Measurements from ENCODE around the gene SPPL3.

SPPL3 gene

GRCh38 chr12:120725659-120726509 is 178.3 kb downstream of the SPPL3 start, which contains the start of gene ACADS (continued):
- TF ChIP-seq PATZ1 (CRISPR knock-in tag; IDR thresholded peaks at IDR 0.05; ENCODE audit: borderline replicate concordance): no peak
- no peak for TF ChIP-seq GLIS3 (CRISPR knock-in tag; IDR thresholded peaks at IDR 0.05)
- TF ChIP-seq PPARA (CRISPR knock-in tag; IDR thresholded peaks at IDR 0.05; ENCODE audit: borderline replicate concordance): no peak

- TF ChIP-seq ZFP30 (CRISPR knock-in tag; IDR thresholded peaks at IDR 0.05) (no peak), SNAI2 (CRISPR knock-in tag; IDR thresholded peaks at IDR 0.05) (no peak), ZNF8 (CRISPR knock-in tag; IDR thresholded peaks at IDR 0.05) (no peak), TOX (CRISPR knock-in tag; IDR thresholded peaks at IDR 0.05; ENCODE audit: borderline replicate concordance) (no peak), TCF4 (CRISPR knock-in tag; IDR thresholded peaks at IDR 0.05; ENCODE audit: borderline replicate concordance) (no peak), TSHZ2 (CRISPR knock-in tag; IDR thresholded peaks at IDR 0.05) (no peak), ZFP3 (CRISPR knock-in tag; IDR thresholded peaks at IDR 0.05) (no peak), CREB5 (CRISPR knock-in tag; IDR thresholded peaks at IDR 0.05; ENCODE audit: low read depth) (no peak), ZNF565 (CRISPR knock-in tag; conservative IDR thresholded peaks at IDR 0.05; ENCODE audit: low read depth) (no peak), ZC3H10 (CRISPR knock-in tag; IDR thresholded peaks at IDR 0.05) (no peak), PPARA (CRISPR knock-in tag; IDR thresholded peaks at IDR 0.05; ENCODE audit: borderline replicate concordance) (no peak), CSRNP3 (CRISPR knock-in tag; IDR thresholded peaks at IDR 0.05) (no peak), ZNF70 (CRISPR knock-in tag; IDR thresholded peaks at IDR 0.05) (no peak), CSDC2 (CRISPR knock-in tag; IDR thresholded peaks at IDR 0.05) (no peak), GLIS3 (CRISPR knock-in tag; IDR thresholded peaks at IDR 0.05) (no peak), OSR1 (CRISPR knock-in tag; IDR thresholded peaks at IDR 0.05) (no peak), ARNTL (CRISPR knock-in tag; IDR thresholded peaks at IDR 0.05; ENCODE audit: borderline replicate concordance, low read depth) (no peak), RARB (CRISPR knock-in tag; IDR thresholded peaks at IDR 0.05) (no peak), POU6F1 (CRISPR knock-in tag; IDR thresholded peaks at IDR 0.05; ENCODE audit: borderline replicate concordance, low read depth) (no peak), ISL1 (CRISPR knock-in tag; IDR thresholded peaks at IDR 0.05) (no peak)
- peak; percentile 3; the same call in 2 of the 3 replicates for ATAC-seq
Measured at GRCh38 chr12:120725151-120725658, 179.0 kb downstream of the SPPL3 start.

All from SK-N-SH treated with all-trans-retinoic acid at 6 μM for 48 hours (cell line).